ENCODE results near the gene SHROOM2.

GRCh38 chrX:9859711-9860555 is 73.7 kb downstream of the SHROOM2 start:
- TF ChIP-seq, protein P1, sequence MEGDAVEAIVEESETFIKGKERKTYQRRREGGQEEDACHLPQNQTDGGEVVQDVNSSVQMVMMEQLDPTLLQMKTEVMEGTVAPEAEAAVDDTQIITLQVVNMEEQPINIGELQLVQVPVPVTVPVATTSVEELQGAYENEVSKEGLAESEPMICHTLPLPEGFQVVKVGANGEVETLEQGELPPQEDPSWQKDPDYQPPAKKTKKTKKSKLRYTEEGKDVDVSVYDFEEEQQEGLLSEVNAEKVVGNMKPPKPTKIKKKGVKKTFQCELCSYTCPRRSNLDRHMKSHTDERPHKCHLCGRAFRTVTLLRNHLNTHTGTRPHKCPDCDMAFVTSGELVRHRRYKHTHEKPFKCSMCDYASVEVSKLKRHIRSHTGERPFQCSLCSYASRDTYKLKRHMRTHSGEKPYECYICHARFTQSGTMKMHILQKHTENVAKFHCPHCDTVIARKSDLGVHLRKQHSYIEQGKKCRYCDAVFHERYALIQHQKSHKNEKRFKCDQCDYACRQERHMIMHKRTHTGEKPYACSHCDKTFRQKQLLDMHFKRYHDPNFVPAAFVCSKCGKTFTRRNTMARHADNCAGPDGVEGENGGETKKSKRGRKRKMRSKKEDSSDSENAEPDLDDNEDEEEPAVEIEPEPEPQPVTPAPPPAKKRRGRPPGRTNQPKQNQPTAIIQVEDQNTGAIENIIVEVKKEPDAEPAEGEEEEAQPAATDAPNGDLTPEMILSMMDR (IDR thresholded peaks at IDR 0.05; ENCODE audit: low read length): no peak
- TF ChIP-seq EZH2phosphoT487 (IDR thresholded peaks at IDR 0.05; ENCODE audit: low read length): no peak
